ENCODE data around the gene PHF11.
"Not testable (repeated sequence)": the region's sequence is repeated elsewhere in the genome, so short reads cannot be mapped to it uniquely, and the experiment has no call there.

PHF11 gene

GRCh38 chr13:49495783-49496762 is at the start of gene PHF11:
Gene PHF11, plus strand, starts transcription at chr13:49495953. Its CDS starts 49 bp downstream, at chr13:49496002.
- peak; percentile 55 for DNase-seq (ENCODE audit: low spot score)

GRCh38 chr13:49446473-49446872 is 49.3 kb upstream of the PHF11 start:
- DNase-seq (ENCODE audit: low spot score): no peak

- no peak for DNase-seq (ENCODE audit: low spot score)
Measured at GRCh38 chr13:49448753-49449152, 47.0 kb upstream of the PHF11 start.

GRCh38 chr13:49450105-49450819 is 45.5 kb upstream of the PHF11 start:
- DNase-seq (ENCODE audit: low spot score): no peak

GRCh38 chr13:49452725-49453457 is 42.9 kb upstream of the PHF11 start:
- no peak for DNase-seq (ENCODE audit: low spot score)

- no peak for DNase-seq (ENCODE audit: low spot score)
Measured at GRCh38 chr13:49453465-49453864, 42.3 kb upstream of the PHF11 start.

- no peak for DNase-seq (ENCODE audit: low spot score)
Measured at GRCh38 chr13:49454388-49455006, 41.3 kb upstream of the PHF11 start.

GRCh38 chr13:49455007-49455398 is 40.8 kb upstream of the PHF11 start:
- DNase-seq (ENCODE audit: low spot score): no peak

- DNase-seq (ENCODE audit: low spot score): no peak
Measured at GRCh38 chr13:49456156-49456555, 39.6 kb upstream of the PHF11 start.

- no peak for DNase-seq (ENCODE audit: low spot score)
Measured at GRCh38 chr13:49457221-49457620, 38.5 kb upstream of the PHF11 start.

- DNase-seq (ENCODE audit: low spot score): no peak
Measured at GRCh38 chr13:49459580-49459979, 36.2 kb upstream of the PHF11 start.

- DNase-seq (ENCODE audit: low spot score): no peak
Measured at GRCh38 chr13:49464085-49464484, 31.7 kb upstream of the PHF11 start.

- DNase-seq (ENCODE audit: low spot score): peak; percentile 14
Measured at GRCh38 chr13:49464621-49465325, 31.0 kb upstream of the PHF11 start.

- DNase-seq (ENCODE audit: low spot score): no peak
Measured at GRCh38 chr13:49466292-49466838, 29.4 kb upstream of the PHF11 start.

GRCh38 chr13:49472186-49472585 is 23.6 kb upstream of the PHF11 start:
- DNase-seq (ENCODE audit: low spot score): no peak

GRCh38 chr13:49476529-49476928 is 19.2 kb upstream of the PHF11 start:
- DNase-seq (ENCODE audit: low spot score): no peak

- no peak for DNase-seq (ENCODE audit: low spot score)
Measured at GRCh38 chr13:49481788-49482187, 14.0 kb upstream of the PHF11 start.

- no peak for DNase-seq (ENCODE audit: low spot score)
Measured at GRCh38 chr13:49488563-49488962, 7.2 kb upstream of the PHF11 start.

GRCh38 chr13:49494645-49495044 is 1.1 kb upstream of the PHF11 start:
- DNase-seq (ENCODE audit: low spot score): no peak

GRCh38 chr13:49496837-49497236 is 1.1 kb downstream of the PHF11 start:
- DNase-seq (ENCODE audit: low spot score): not testable (repeated sequence)

GRCh38 chr13:49497272-49497671 is 1.5 kb downstream of the PHF11 start:
- no peak for DNase-seq (ENCODE audit: low spot score)
